22Rv1 (cell line): ENCODE data around the gene HCST.

Experiments
- CTCF ChIP-seq: fragments of 450-650 bp; IDR thresholded peaks from 2 replicates; pipeline ENCODE4 v1.5.1; 2017; ENCODE audit warnings: mild to moderate bottlenecking
- ZFX ChIP-seq: fragments of 450-650 bp; IDR thresholded peaks from 2 replicates; pipeline ENCODE4 v1.6.1; 2017; ENCODE audit warnings: antibody characterized with exemption, borderline replicate concordance

- TF ChIP-seq CTCF (no peak), ZFX (no peak)
Measured at GRCh38 chr19:35928507-35928906, 26.2 kb downstream of the HCST start.
